ENCODE data around the gene RGPD8.
A peak's percentile ranks its signal among the peaks of the same experiment; 100 is the strongest.
"Not testable (repeated sequence)": the region's sequence is repeated elsewhere in the genome, so short reads cannot be mapped to it uniquely, and the experiment has no call there.

Gene RGPD8

GRCh38 chr2:112433480-112433879 is at the start of gene RGPD8:
Gene RGPD8, minus strand, starts transcription at chr2:112433645. Its CDS starts 192 bp downstream, at chr2:112433453.
- peak; percentile 84 for DNase-seq (ENCODE audit: low read depth)

GRCh38 chr2:112483042-112483473 is 49.6 kb upstream of the RGPD8 start:
- peak; percentile 87 for DNase-seq (ENCODE audit: low read depth)

GRCh38 chr2:112482309-112483041 is 49.0 kb upstream of the RGPD8 start:
- peak; percentile 65 for DNase-seq (ENCODE audit: low read depth)

- DNase-seq (ENCODE audit: low read depth): peak; percentile 72
Measured at GRCh38 chr2:112481528-112482233, 48.2 kb upstream of the RGPD8 start, which contains the start of gene TTL. Gene TTL, plus strand, starts transcription at chr2:112482156. Its CDS starts 189 bp downstream, at chr2:112482345.

GRCh38 chr2:112481050-112481527 is 47.6 kb upstream of the RGPD8 start:
- DNase-seq (ENCODE audit: low read depth): peak; percentile 89

- DNase-seq (ENCODE audit: low read depth): no peak
Measured at GRCh38 chr2:112480530-112481049, 47.1 kb upstream of the RGPD8 start.

GRCh38 chr2:112476434-112476833 is 43.0 kb upstream of the RGPD8 start:
- no peak for DNase-seq (ENCODE audit: low read depth)

GRCh38 chr2:112474844-112475486 is 41.5 kb upstream of the RGPD8 start:
- peak; percentile 47 for DNase-seq (ENCODE audit: low read depth)

- no peak for DNase-seq (ENCODE audit: low read depth)
Measured at GRCh38 chr2:112472547-112473263, 39.3 kb upstream of the RGPD8 start.

GRCh38 chr2:112465382-112465781 is 31.9 kb upstream of the RGPD8 start:
- DNase-seq (ENCODE audit: low read depth): peak; percentile 37

- DNase-seq (ENCODE audit: low read depth): no peak
Measured at GRCh38 chr2:112463256-112463655, 29.8 kb upstream of the RGPD8 start.

GRCh38 chr2:112462178-112462577 is 28.7 kb upstream of the RGPD8 start:
- DNase-seq (ENCODE audit: low read depth): no peak

GRCh38 chr2:112459372-112459771 is 25.9 kb upstream of the RGPD8 start:
- DNase-seq (ENCODE audit: low read depth): no peak

GRCh38 chr2:112454586-112454985 is 21.1 kb upstream of the RGPD8 start:
- DNase-seq (ENCODE audit: low read depth): no peak

- no peak for DNase-seq (ENCODE audit: low read depth)
Measured at GRCh38 chr2:112451317-112451716, 17.9 kb upstream of the RGPD8 start.

- no peak for DNase-seq (ENCODE audit: low read depth)
Measured at GRCh38 chr2:112449854-112450253, 16.4 kb upstream of the RGPD8 start.

GRCh38 chr2:112444256-112444655 is 10.8 kb upstream of the RGPD8 start:
- DNase-seq (ENCODE audit: low read depth): not testable (repeated sequence)

GRCh38 chr2:112438603-112439261 is 5.3 kb upstream of the RGPD8 start:
- DNase-seq (ENCODE audit: low read depth): not testable (repeated sequence)

GRCh38 chr2:112437405-112437831 is 4.0 kb upstream of the RGPD8 start:
- not testable (repeated sequence) for DNase-seq (ENCODE audit: low read depth)

GRCh38 chr2:112436993-112437392 is 3.5 kb upstream of the RGPD8 start:
- not testable (repeated sequence) for DNase-seq (ENCODE audit: low read depth)
